Astrocyte (in vitro differentiated cells and primary cell): ENCODE data around the gene KIFAP3.

ENCODE experiments used
- EZH2 ChIP-seq: IDR thresholded peaks from 2 replicates; pipeline ENCODE4 v1.6.1; 2012; ENCODE audit warnings: mild to moderate bottlenecking, low read length, inconsistent platforms; ENCODE audit not compliant: insufficient read depth
- TF ChIP-seq, protein P1 (sequence below): IDR thresholded peaks from 2 replicates; pipeline ENCODE4 v1.5.1; 2011; ENCODE audit warnings: low read depth, mild to moderate bottlenecking, inconsistent platforms, low read length, moderate library complexity; ENCODE audit not compliant: insufficient read depth

DNA sequence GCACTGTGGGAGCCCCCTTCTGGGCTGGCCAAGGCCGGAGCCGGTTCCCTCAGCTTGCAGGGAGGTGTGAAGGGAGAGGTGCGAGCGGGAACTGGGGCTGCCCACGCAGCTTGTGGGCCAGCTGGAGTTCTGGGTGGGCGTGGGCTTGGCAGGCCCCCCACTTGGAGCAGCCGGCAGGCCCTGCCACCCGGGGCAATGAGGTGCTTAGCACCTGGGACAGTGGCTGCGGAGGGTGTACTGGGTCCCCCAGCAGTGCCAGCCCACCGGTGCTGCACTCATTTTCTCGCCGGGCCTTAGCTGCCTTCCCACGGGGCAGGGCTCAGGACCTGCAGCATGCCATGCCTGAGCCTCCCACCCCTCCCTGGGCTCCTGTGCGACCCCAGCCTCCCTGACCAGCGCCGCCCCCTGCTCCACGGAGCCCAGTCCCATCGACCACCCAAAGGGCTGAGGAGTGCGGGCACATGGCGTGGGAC lies 192.4 kb downstream of the KIFAP3 start:
- TF ChIP-seq, protein P1, sequence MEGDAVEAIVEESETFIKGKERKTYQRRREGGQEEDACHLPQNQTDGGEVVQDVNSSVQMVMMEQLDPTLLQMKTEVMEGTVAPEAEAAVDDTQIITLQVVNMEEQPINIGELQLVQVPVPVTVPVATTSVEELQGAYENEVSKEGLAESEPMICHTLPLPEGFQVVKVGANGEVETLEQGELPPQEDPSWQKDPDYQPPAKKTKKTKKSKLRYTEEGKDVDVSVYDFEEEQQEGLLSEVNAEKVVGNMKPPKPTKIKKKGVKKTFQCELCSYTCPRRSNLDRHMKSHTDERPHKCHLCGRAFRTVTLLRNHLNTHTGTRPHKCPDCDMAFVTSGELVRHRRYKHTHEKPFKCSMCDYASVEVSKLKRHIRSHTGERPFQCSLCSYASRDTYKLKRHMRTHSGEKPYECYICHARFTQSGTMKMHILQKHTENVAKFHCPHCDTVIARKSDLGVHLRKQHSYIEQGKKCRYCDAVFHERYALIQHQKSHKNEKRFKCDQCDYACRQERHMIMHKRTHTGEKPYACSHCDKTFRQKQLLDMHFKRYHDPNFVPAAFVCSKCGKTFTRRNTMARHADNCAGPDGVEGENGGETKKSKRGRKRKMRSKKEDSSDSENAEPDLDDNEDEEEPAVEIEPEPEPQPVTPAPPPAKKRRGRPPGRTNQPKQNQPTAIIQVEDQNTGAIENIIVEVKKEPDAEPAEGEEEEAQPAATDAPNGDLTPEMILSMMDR, result no peak
- no peak for TF ChIP-seq EZH2
